ENCODE results near the gene IL13RA2.

The IL13RA2 gene

GRCh38 chrX:115018944-115019343 is 1.5 kb upstream of the IL13RA2 start:
- in situ Hi-C loops (cut with HindIII; ENCODE audit: low pct_ligation_motif_present, low sequenced_read_pairs) = no loop called here
- no peaks in the 10 kb centered on the region for H3K27me3 ChIP-seq (replicated peaks)
- TF ChIP-seq, protein P1, sequence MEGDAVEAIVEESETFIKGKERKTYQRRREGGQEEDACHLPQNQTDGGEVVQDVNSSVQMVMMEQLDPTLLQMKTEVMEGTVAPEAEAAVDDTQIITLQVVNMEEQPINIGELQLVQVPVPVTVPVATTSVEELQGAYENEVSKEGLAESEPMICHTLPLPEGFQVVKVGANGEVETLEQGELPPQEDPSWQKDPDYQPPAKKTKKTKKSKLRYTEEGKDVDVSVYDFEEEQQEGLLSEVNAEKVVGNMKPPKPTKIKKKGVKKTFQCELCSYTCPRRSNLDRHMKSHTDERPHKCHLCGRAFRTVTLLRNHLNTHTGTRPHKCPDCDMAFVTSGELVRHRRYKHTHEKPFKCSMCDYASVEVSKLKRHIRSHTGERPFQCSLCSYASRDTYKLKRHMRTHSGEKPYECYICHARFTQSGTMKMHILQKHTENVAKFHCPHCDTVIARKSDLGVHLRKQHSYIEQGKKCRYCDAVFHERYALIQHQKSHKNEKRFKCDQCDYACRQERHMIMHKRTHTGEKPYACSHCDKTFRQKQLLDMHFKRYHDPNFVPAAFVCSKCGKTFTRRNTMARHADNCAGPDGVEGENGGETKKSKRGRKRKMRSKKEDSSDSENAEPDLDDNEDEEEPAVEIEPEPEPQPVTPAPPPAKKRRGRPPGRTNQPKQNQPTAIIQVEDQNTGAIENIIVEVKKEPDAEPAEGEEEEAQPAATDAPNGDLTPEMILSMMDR (IDR thresholded peaks at IDR 0.05; ENCODE audit: low read depth, low read length, missing control alignments) = no peak

GRCh38 chrX:115018040-115018647 is 728 bp upstream of the IL13RA2 start:
- no peaks in the 10 kb centered on the region for H3K36me3 ChIP-seq (replicated peaks)
- TF ChIP-seq, protein P1 (IDR thresholded peaks at IDR 0.05; ENCODE audit: low read depth, low read length, missing control alignments) = peak; percentile 32
- no peak overlapping the region for H3K4me3 ChIP-seq (ENCODE audit: low read depth, low read length)
- H3K27ac ChIP-seq = no peak overlapping the region
- no peaks in the 10 kb centered on the region for H3K27me3 ChIP-seq (replicated peaks)
- no peak for DNase-seq
- in situ Hi-C loops (cut with HindIII; ENCODE audit: low pct_ligation_motif_present, low sequenced_read_pairs) = no loop called here

More at GRCh38 chrX:115018944-115019343, 1.5 kb upstream of the IL13RA2 start:
- Histone ChIP-seq H3K27ac (no peak overlapping the region), H3K4me3 (ENCODE audit: low read depth, low read length) (no peak overlapping the region), H3K36me3 (replicated peaks) (no peaks in the 10 kb centered on the region)
- DNase-seq = no peak

GRCh38 chrX:115013705-115014104 is 3.7 kb downstream of the IL13RA2 start:
- no peak overlapping the region for H3K4me3 ChIP-seq (ENCODE audit: low read depth, low read length)
- H3K36me3 ChIP-seq (replicated peaks) = no peaks in the 10 kb centered on the region
- TF ChIP-seq, protein P1 (IDR thresholded peaks at IDR 0.05; ENCODE audit: low read depth, low read length, missing control alignments) = no peak
- no peak for DNase-seq
- in situ Hi-C loops (cut with HindIII; ENCODE audit: low pct_ligation_motif_present, low sequenced_read_pairs) = no loop called here
- H3K27ac ChIP-seq = no peak overlapping the region
- H3K27me3 ChIP-seq (replicated peaks) = no peaks in the 10 kb centered on the region

DNA sequence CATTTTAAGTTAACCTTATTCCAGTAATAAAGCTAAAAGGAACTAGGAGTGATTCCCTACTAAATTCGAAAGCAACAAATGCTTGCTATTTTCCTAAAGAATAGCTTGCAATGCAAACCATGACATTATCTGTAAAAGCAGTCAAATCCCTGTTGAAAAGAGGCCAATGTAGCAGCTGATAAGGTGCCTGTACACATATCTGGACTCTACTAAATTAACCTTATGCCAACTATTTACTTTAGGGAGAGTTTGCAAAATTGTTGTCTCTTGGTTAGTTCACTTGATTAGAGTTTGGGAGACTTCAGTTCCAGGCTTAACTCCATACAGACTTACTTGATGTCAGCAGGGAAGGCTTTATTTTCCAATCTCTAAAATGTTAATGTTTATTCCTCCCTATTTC is 6.0 kb downstream of the IL13RA2 start:
- no peak for DNase-seq
- Histone ChIP-seq H3K4me3 (ENCODE audit: low read depth, low read length) (no peak overlapping the region), H3K36me3 (replicated peaks) (no peaks in the 10 kb centered on the region), H3K27me3 (replicated peaks) (peaks cover 3% of the 10 kb centered on the region), H3K27ac (no peak overlapping the region)
- in situ Hi-C loops (cut with HindIII; ENCODE audit: low pct_ligation_motif_present, low sequenced_read_pairs) = no loop called here
- TF ChIP-seq, protein P1 (IDR thresholded peaks at IDR 0.05; ENCODE audit: low read depth, low read length, missing control alignments) = no peak

DNA sequence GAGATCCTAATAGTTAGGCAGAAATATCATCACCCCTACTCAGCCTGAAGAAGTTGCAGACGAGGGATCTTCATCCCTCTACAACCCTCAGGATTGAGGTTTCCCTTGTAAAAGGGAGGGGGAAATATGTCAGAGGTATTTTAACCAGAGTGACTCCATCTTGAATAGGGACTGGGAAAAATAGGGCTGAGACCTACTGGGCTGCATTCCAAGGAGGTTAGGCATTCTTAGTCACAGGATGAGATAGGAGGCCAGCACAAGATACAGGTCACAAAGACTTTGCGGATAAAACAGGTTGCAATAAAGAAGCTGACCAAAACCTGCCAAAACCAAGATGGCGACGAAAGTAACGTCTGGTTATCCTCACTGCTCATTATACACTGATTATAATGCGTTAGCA is 17.5 kb downstream of the IL13RA2 start:
- no peak overlapping the region for H3K27ac ChIP-seq
- H3K4me3 ChIP-seq (ENCODE audit: low read depth, low read length) = no peak overlapping the region
- no peaks in the 10 kb centered on the region for H3K27me3 ChIP-seq (replicated peaks)
- in situ Hi-C loops (cut with HindIII; ENCODE audit: low pct_ligation_motif_present, low sequenced_read_pairs) = no loop called here
- DNase-seq = no peak
- TF ChIP-seq, protein P1 (IDR thresholded peaks at IDR 0.05; ENCODE audit: low read depth, low read length, missing control alignments) = no peak
- no peaks in the 10 kb centered on the region for H3K36me3 ChIP-seq (replicated peaks)

- Histone ChIP-seq H3K27ac (no peak overlapping the region), H3K27me3 (replicated peaks) (no peaks in the 10 kb centered on the region), H3K4me3 (ENCODE audit: low read depth, low read length) (no peak overlapping the region), H3K36me3 (replicated peaks) (no peaks in the 10 kb centered on the region)
- no peak for DNase-seq
- in situ Hi-C loops (cut with HindIII; ENCODE audit: low pct_ligation_motif_present, low sequenced_read_pairs) = no loop called here
- TF ChIP-seq, protein P1 (IDR thresholded peaks at IDR 0.05; ENCODE audit: low read depth, low read length, missing control alignments) = no peak
Measured at GRCh38 chrX:114997779-114998178, 19.6 kb downstream of the IL13RA2 start.

All from brain microvascular endothelial cell (primary cell).